Lower leg skin (tissue), 3 donors: ENCODE measurements around the gene CASK.

ENCODE experiments used
- CTCF ChIP-seq, 3 donors: fragments of 450-650 bp; IDR thresholded peaks; one replicate each; pipeline ENCODE4 v1.5.1; 2016; ENCODE audit warnings: antibody characterized with exemption in 3 of 3, mild to moderate bottlenecking in 3 of 3, moderate library complexity in 2 of 3
- POLR2A ChIP-seq, 2 donors: fragments of 450-650 bp; IDR thresholded peaks; one replicate each; pipeline ENCODE4 v1.6.1; 2016 to 2017; ENCODE audit warnings: antibody characterized with exemption in 2 of 2, mild to moderate bottlenecking in 1 of 2, moderate library complexity in 1 of 2

GRCh38 chrX:41789374-41789773, 134.0 kb downstream of the CASK start:
- no peak for TF ChIP-seq CTCF (IDR thresholded peaks at IDR 0.05)
- no peak for TF ChIP-seq POLR2A (IDR thresholded peaks at IDR 0.05)
